T-helper 2 cell treated with Interferon-gamma antibody and Interleukin-4, amounts not matched to agents 5 μg/mL and 100 μg/mL, for 36 hours (primary cell): Measurements from ENCODE around the gene ZNF514.
A peak's percentile ranks its signal among the peaks of the same experiment; 100 is the strongest.
"Not testable (repeated sequence)": the region's sequence is repeated elsewhere in the genome, so short reads cannot be mapped to it uniquely, and the experiment has no call there.

ENCODE experiments used
- DNase-seq: peaks from one replicate; pipeline ENCODE4 v3.0.0; 2021; ENCODE audit warnings: low spot score
- H3K27ac Mint-ChIP-seq: one replicate; pipeline ENCODE4 v1.8.0; 2021; ENCODE audit warnings: mild to moderate bottlenecking, mixed read lengths
- H3K27me3 Mint-ChIP-seq: one replicate; pipeline ENCODE4 v1.8.0; 2021; ENCODE audit warnings: low read depth, mixed read lengths
- H3K36me3 Mint-ChIP-seq: one replicate; pipeline ENCODE4 v1.8.0; 2021; ENCODE audit warnings: low read depth, mixed read lengths
- H3K4me1 Mint-ChIP-seq: one replicate; pipeline ENCODE4 v1.8.0; 2021; ENCODE audit warnings: low read depth, mixed read lengths
- H3K4me3 Mint-ChIP-seq: one replicate; pipeline ENCODE4 v1.8.0; 2022; ENCODE audit warnings: mild to moderate bottlenecking, moderate library complexity, mixed read lengths
- H3K9me3 Mint-ChIP-seq: one replicate; pipeline ENCODE4 v1.8.0; 2021; ENCODE audit warnings: mixed read lengths

The ZNF514 gene

GRCh38 chr2:95159690-95160449 is at the start of gene ZNF514:
Gene ZNF514 (minus strand): TSS chr2:95159848. CDS start chr2:95153253, 6,595 bp downstream.
- H3K36me3 Mint-ChIP-seq, result peaks cover 15% of the 10 kb centered on the region
- peak within 1 kb of the TSS; percentile 85 for H3K27ac Mint-ChIP-seq
- DNase-seq, result peak; percentile 80
- peaks cover 11% of the 10 kb centered on the region for H3K9me3 Mint-ChIP-seq
- H3K4me1 Mint-ChIP-seq, result peaks cover 13% of the 10 kb centered on the region
- no peaks in the 10 kb centered on the region for H3K27me3 Mint-ChIP-seq
- peak within 1 kb of the TSS; percentile 89 for H3K4me3 Mint-ChIP-seq

- Mint-ChIP-seq H3K36me3 (peaks cover 42% of the 10 kb centered on the region), H3K4me1 (peaks cover 7% of the 10 kb centered on the region), H3K27ac (no peak overlapping the region), H3K4me3 (peak overlapping the region; percentile 93), H3K27me3 (no peaks in the 10 kb centered on the region), H3K9me3 (peaks cover 38% of the 10 kb centered on the region)
- DNase-seq, result no peak
These were observed 48.5 kb upstream of the ZNF514 start for GRCh38 chr2:95208106-95208505.

- H3K9me3 Mint-ChIP-seq, result peaks cover 31% of the 10 kb centered on the region
- H3K36me3 Mint-ChIP-seq, result peaks cover 36% of the 10 kb centered on the region
- no peaks in the 10 kb centered on the region for H3K27me3 Mint-ChIP-seq
- H3K4me3 Mint-ChIP-seq, result peak within 1 kb of the TSS; percentile 93
- peaks cover 7% of the 10 kb centered on the region for H3K4me1 Mint-ChIP-seq
- H3K27ac Mint-ChIP-seq, result peak within 1 kb of the TSS; percentile 71
- DNase-seq, result peak; percentile 83
These were observed 47.7 kb upstream of the ZNF514 start, which contains the start of gene ZNF892 for GRCh38 chr2:95207111-95207961. Gene ZNF892 (plus strand): TSS chr2:95207521. CDS start chr2:95207816, 295 bp downstream.

- Mint-ChIP-seq H3K27ac (peak overlapping the region; percentile 32), H3K36me3 (peaks cover 25% of the 10 kb centered on the region), H3K27me3 (no peaks in the 10 kb centered on the region), H3K4me1 (peaks cover 7% of the 10 kb centered on the region), H3K9me3 (peaks cover 21% of the 10 kb centered on the region), H3K4me3 (peak overlapping the region; percentile 93)
- DNase-seq, result no peak
These were observed 46.4 kb upstream of the ZNF514 start for GRCh38 chr2:95206096-95206495.

GRCh38 chr2:95204396-95204795 is 44.7 kb upstream of the ZNF514 start:
- H3K27ac Mint-ChIP-seq, result no peak overlapping the region
- H3K4me1 Mint-ChIP-seq, result peaks cover 7% of the 10 kb centered on the region
- no peak for DNase-seq
- no peak overlapping the region for H3K4me3 Mint-ChIP-seq
- H3K36me3 Mint-ChIP-seq, result peaks cover 15% of the 10 kb centered on the region
- peaks cover 15% of the 10 kb centered on the region for H3K9me3 Mint-ChIP-seq
- H3K27me3 Mint-ChIP-seq, result no peaks in the 10 kb centered on the region

GRCh38 chr2:95203911-95204310 is 44.3 kb upstream of the ZNF514 start:
- H3K9me3 Mint-ChIP-seq, result peaks cover 10% of the 10 kb centered on the region
- peaks cover 10% of the 10 kb centered on the region for H3K36me3 Mint-ChIP-seq
- no peaks in the 10 kb centered on the region for H3K27me3 Mint-ChIP-seq
- no peak overlapping the region for H3K27ac Mint-ChIP-seq
- no peak overlapping the region for H3K4me3 Mint-ChIP-seq
- no peak for DNase-seq
- H3K4me1 Mint-ChIP-seq, result peaks cover 7% of the 10 kb centered on the region

- not testable (repeated sequence) for H3K36me3 Mint-ChIP-seq, H3K9me3 Mint-ChIP-seq, H3K27me3 Mint-ChIP-seq, H3K27ac Mint-ChIP-seq, H3K4me3 Mint-ChIP-seq, H3K4me1 Mint-ChIP-seq
- DNase-seq, result peak; percentile 30
These were observed 33.3 kb upstream of the ZNF514 start for GRCh38 chr2:95192956-95193355.

GRCh38 chr2:95185973-95186372 is 26.3 kb upstream of the ZNF514 start:
- H3K4me1 Mint-ChIP-seq, result no peaks in the 10 kb centered on the region
- DNase-seq, result no peak
- H3K4me3 Mint-ChIP-seq, result no peak overlapping the region
- H3K27me3 Mint-ChIP-seq, result no peaks in the 10 kb centered on the region
- no peak overlapping the region for H3K27ac Mint-ChIP-seq
- H3K9me3 Mint-ChIP-seq, result peaks cover 29% of the 10 kb centered on the region
- H3K36me3 Mint-ChIP-seq, result peaks cover 26% of the 10 kb centered on the region

GRCh38 chr2:95185197-95185596 is 25.5 kb upstream of the ZNF514 start:
- Mint-ChIP-seq H3K9me3 (peaks cover 35% of the 10 kb centered on the region), H3K4me3 (no peak overlapping the region), H3K36me3 (peaks cover 33% of the 10 kb centered on the region), H3K27me3 (no peaks in the 10 kb centered on the region), H3K4me1 (no peaks in the 10 kb centered on the region), H3K27ac (no peak overlapping the region)
- DNase-seq, result no peak

GRCh38 chr2:95181774-95182173 is 22.1 kb upstream of the ZNF514 start:
- Mint-ChIP-seq H3K9me3 (peaks cover 56% of the 10 kb centered on the region), H3K27me3 (no peaks in the 10 kb centered on the region), H3K4me1 (no peaks in the 10 kb centered on the region), H3K4me3 (no peak overlapping the region), H3K27ac (no peak overlapping the region), H3K36me3 (peaks cover 62% of the 10 kb centered on the region)
- no peak for DNase-seq

GRCh38 chr2:95179451-95179850 is 19.8 kb upstream of the ZNF514 start:
- H3K4me1 Mint-ChIP-seq, result no peaks in the 10 kb centered on the region
- H3K27me3 Mint-ChIP-seq, result no peaks in the 10 kb centered on the region
- H3K4me3 Mint-ChIP-seq, result no peak overlapping the region
- H3K27ac Mint-ChIP-seq, result no peak overlapping the region
- no peak for DNase-seq
- H3K9me3 Mint-ChIP-seq, result peaks cover 48% of the 10 kb centered on the region
- peaks cover 62% of the 10 kb centered on the region for H3K36me3 Mint-ChIP-seq

GRCh38 chr2:95174031-95174542 is 14.4 kb upstream of the ZNF514 start:
- no peak overlapping the region for H3K27ac Mint-ChIP-seq
- H3K4me3 Mint-ChIP-seq, result no peak overlapping the region
- peaks cover 15% of the 10 kb centered on the region for H3K9me3 Mint-ChIP-seq
- H3K4me1 Mint-ChIP-seq, result no peaks in the 10 kb centered on the region
- no peak for DNase-seq
- no peaks in the 10 kb centered on the region for H3K27me3 Mint-ChIP-seq
- H3K36me3 Mint-ChIP-seq, result peaks cover 19% of the 10 kb centered on the region

- H3K27ac Mint-ChIP-seq, result no peak overlapping the region
- no peaks in the 10 kb centered on the region for H3K27me3 Mint-ChIP-seq
These were observed 12.3 kb upstream of the ZNF514 start for GRCh38 chr2:95171902-95172301.

More at GRCh38 chr2:95171902-95172301, 12.3 kb upstream of the ZNF514 start:
- peaks cover 4% of the 10 kb centered on the region for H3K9me3 Mint-ChIP-seq
- H3K4me1 Mint-ChIP-seq, result no peaks in the 10 kb centered on the region
- no peak for DNase-seq
- no peak overlapping the region for H3K4me3 Mint-ChIP-seq
- H3K36me3 Mint-ChIP-seq, result peaks cover 1% of the 10 kb centered on the region
